Mucosa of descending colon (tissue), 3 donors: ENCODE results near the gene FAF1. TPM values are rescaled to one million over a fixed set of nuclear protein-coding genes. Genes with fewer than 3 reads are reported as not detected.

Experiments used
- ATAC-seq: fragments of 200-7000 bp; cut with Tn5 transposase; one replicate; pipeline ENCODE4 v1.9.1; 2020; ENCODE audit warnings: mild to moderate bottlenecking, moderate library complexity
- DNase-seq, 3 donors: peaks; one replicate each; pipeline ENCODE4 v3.0.0-alpha.2; 2020
- H3K36me3 ChIP-seq: fragments of 200-600 bp; one replicate; pipeline ENCODE4 v1.8.0; 2021; ENCODE audit warnings: low read depth, mild to moderate bottlenecking
- H3K4me1 ChIP-seq: fragments of 200-600 bp; one replicate; pipeline ENCODE4 v1.8.0; 2021; ENCODE audit warnings: low read depth, mild to moderate bottlenecking
- H3K4me3 ChIP-seq: fragments of 200-600 bp; one replicate; pipeline ENCODE4 v1.8.0; 2021; ENCODE audit warnings: mild to moderate bottlenecking
- H3K9me3 ChIP-seq: fragments of 200-600 bp; one replicate; pipeline ENCODE4 v1.8.0; 2021; ENCODE audit warnings: mild to moderate bottlenecking
- CTCF ChIP-seq: fragments of 200-600 bp; IDR thresholded peaks from one replicate; pipeline ENCODE4 v1.8.0; 2022; ENCODE audit warnings: antibody characterized with exemption, mild to moderate bottlenecking
- intact Hi-C, 2 donors: fragments of 100-400 bp; cut with DNase I in 1 of 2; cut with micrococcal nuclease in 1 of 2; formaldehyde crosslinking; loops; one replicate each; pipeline versions ENCODE4 v1.11.0 to v1.11.1; 2022; cut with DNase I, micrococcal nuclease
- total RNA-seq, 3 donors: library from RNA; stranded (reverse); fragmentation: NEBNext Ultra II Directional in 2 of 3; extraction: Animal tissue kit (Norgen Biotek cat#: 25700) in 2 of 3; gene quantifications; one replicate each; pipeline versions ENCODE4 v1.2.1 to v1.2.4, GENCODE V29; 2021 to 2023
- donor health status: DM: no; HTN: no; CAD: no; lungs with moderate emphysema.
- donor health status: DM: no; HTN: no; CAD: no.
- donor health status: DM: no; HTN: yes; CAD: no.

FAF1 gene
- total RNA-seq, 3 donors from 2014 or later = 48.6 to 70.9 (median 57.7) TPM

GRCh38 chr1:50989694-50990093, 29.6 kb upstream of the FAF1 start:
- ATAC-seq (no peak), DNase-seq (no peak)
- intact Hi-C loops = no loop called here
- Histone ChIP-seq H3K4me1 (no peaks in the 10 kb centered on the region), H3K9me3 (no peaks in the 10 kb centered on the region), H3K36me3 (no peaks in the 10 kb centered on the region), H3K4me3 (no peak overlapping the region)
- TF ChIP-seq CTCF = no peak

- H3K4me3 ChIP-seq = no peak overlapping the region
- intact Hi-C loops = no loop called here
- ATAC-seq (no peak), DNase-seq (no peak)
- H3K4me1 ChIP-seq = no peaks in the 10 kb centered on the region
- no peak for TF ChIP-seq CTCF
- no peaks in the 10 kb centered on the region for H3K9me3 ChIP-seq
- H3K36me3 ChIP-seq = no peaks in the 10 kb centered on the region
Measured at GRCh38 chr1:50986653-50987052, 26.6 kb upstream of the FAF1 start.

- Histone ChIP-seq H3K4me3 (no peak overlapping the region), H3K4me1 (no peaks in the 10 kb centered on the region), H3K36me3 (no peaks in the 10 kb centered on the region), H3K9me3 (no peaks in the 10 kb centered on the region)
- no peak for ATAC-seq
- no peak for TF ChIP-seq CTCF
- intact Hi-C loops = no loop called here
- no peak for DNase-seq
Measured at GRCh38 chr1:50985094-50985493, 25.0 kb upstream of the FAF1 start.

GRCh38 chr1:50983219-50983802, 23.2 kb upstream of the FAF1 start:
- ATAC-seq = no peak
- intact Hi-C loops = no loop called here
- no peaks in the 10 kb centered on the region for H3K9me3 ChIP-seq
- no peaks in the 10 kb centered on the region for H3K4me1 ChIP-seq
- no peaks in the 10 kb centered on the region for H3K36me3 ChIP-seq
- no peak overlapping the region for H3K4me3 ChIP-seq
- no peak for DNase-seq
- no peak for TF ChIP-seq CTCF

- ATAC-seq (no peak), DNase-seq (no peak)
- TF ChIP-seq CTCF = no peak
- intact Hi-C loops = no loop called here
- Histone ChIP-seq H3K4me1 (no peaks in the 10 kb centered on the region), H3K4me3 (no peak overlapping the region), H3K36me3 (no peaks in the 10 kb centered on the region), H3K9me3 (no peaks in the 10 kb centered on the region)
Measured at GRCh38 chr1:50982611-50983010, 22.5 kb upstream of the FAF1 start.

- ATAC-seq (no peak), DNase-seq (no peak)
- intact Hi-C loops = no loop called here
- TF ChIP-seq CTCF = no peak
- Histone ChIP-seq H3K9me3 (no peaks in the 10 kb centered on the region), H3K4me1 (peaks cover 6% of the 10 kb centered on the region), H3K36me3 (no peaks in the 10 kb centered on the region), H3K4me3 (no peak overlapping the region)
Measured at GRCh38 chr1:50981741-50982140, 21.7 kb upstream of the FAF1 start.
